SK-N-SH (cell line): ENCODE results near the gene ZNF575. TPM values are rescaled to one million over a fixed set of nuclear protein-coding genes. Genes with fewer than 3 reads are reported as not detected.

Experiments
- CTCF ChIA-PET: fragments of 300-600, 350-600 bp; formaldehyde crosslinking; extraction: SDS; loops from one replicate; lab custom pipeline; 2021; lab: Yijun Ruan, JAX
- POLR2A ChIA-PET: fragments of 350-600 bp; sonication (Branson Sonifier 250); formaldehyde crosslinking; extraction: SDS; loops from one replicate; lab custom pipeline; 2020; ENCODE audit warnings: antibody characterized with exemption, inconsistent platforms; lab: Yijun Ruan, JAX
- DNase-seq: peaks from one replicate; pipeline ENCODE4 v3.0.0; 2012
- H2AFZ ChIP-seq: fragments of 200-600 bp; sonication (generic); 2 replicates; pipeline ENCODE4 v1.8.1; 2016; ENCODE audit warnings: antibody characterized with exemption, mild to moderate bottlenecking, low read depth
- H3F3A ChIP-seq: fragments of 200-600 bp; sonication (generic); replicated peaks from 2 replicates; pipeline ENCODE3; 2016; ENCODE audit warnings: antibody characterized with exemption, mild to moderate bottlenecking; ENCODE audit not compliant: insufficient read depth
- H3K27ac ChIP-seq, 2 experiments: fragments of 200-500 bp in 1 of 2; fragments of 200-600 bp in 1 of 2; sonication (Bioruptor generic) in 1 of 2; sonication (generic), shearing (Covaris generic) in 1 of 2; 2 replicates each; pipeline versions ENCODE4 v1.5.1 to v1.6.1; 2014 to 2016; ENCODE audit warnings: low read depth in 2 of 2, inconsistent platforms in 1 of 2, low read length in 1 of 2, mild to moderate bottlenecking in 1 of 2, mixed read lengths in 1 of 2
- H3K27me3 ChIP-seq: fragments of 200-600 bp; sonication (generic), shearing (Covaris generic); 2 replicates; pipeline ENCODE4 v1.6.1; 2016; ENCODE audit warnings: mixed run types; ENCODE audit not compliant: insufficient read depth
- H3K36me3 ChIP-seq, 2 experiments: fragments of 200-500 bp in 1 of 2; fragments of 200-600 bp in 1 of 2; sonication (Bioruptor generic) in 1 of 2; sonication (generic) in 1 of 2; replicated peaks in 1 of 2; 2 replicates each; pipeline versions ENCODE3 to v1.5.1; 2014 to 2016; ENCODE audit warnings: low read length in 1 of 2, mild to moderate bottlenecking in 1 of 2; ENCODE audit not compliant: insufficient read depth in 2 of 2, control insufficient read depth in 1 of 2
- H3K4me1 ChIP-seq, 2 experiments: fragments of 200-500 bp in 1 of 2; fragments of 200-600 bp in 1 of 2; sonication (Bioruptor generic) in 1 of 2; sonication (generic), shearing (Covaris generic) in 1 of 2; 2 replicates each; pipeline versions ENCODE4 v1.5.1 to v1.6.1; 2014 to 2016; ENCODE audit warnings: low read depth in 1 of 2, low read length in 1 of 2, mixed run types in 1 of 2; ENCODE audit not compliant: insufficient read depth in 2 of 2, control insufficient read depth in 1 of 2
- H3K4me2 ChIP-seq: fragments of 200-600 bp; sonication (generic), shearing (Covaris generic); 2 replicates; pipeline ENCODE4 v1.6.1; 2017; ENCODE audit warnings: mixed run types
- H3K4me3 ChIP-seq, 2 experiments: fragments of 200-500 bp in 1 of 2; fragments of 200-600 bp in 1 of 2; sonication (Bioruptor generic) in 1 of 2; sonication (generic), shearing (Covaris generic) in 1 of 2; 2 replicates each; pipeline versions ENCODE4 v1.5.1 to v1.8.1; 2014 to 2016; ENCODE audit warnings: low read depth in 2 of 2, inconsistent platforms in 1 of 2, low read length in 1 of 2, mild to moderate bottlenecking in 1 of 2, mixed read lengths in 1 of 2, moderate library complexity in 1 of 2
- H3K79me2 ChIP-seq: fragments of 200-600 bp; sonication (generic); 2 replicates; pipeline ENCODE4 v1.8.1; 2017; ENCODE audit warnings: mild to moderate bottlenecking; ENCODE audit not compliant: insufficient read depth
- H3K9ac ChIP-seq: fragments of 200-600 bp; sonication (generic); 2 replicates; pipeline ENCODE4 v1.6.1; 2017; ENCODE audit warnings: mixed run types
- H3K9me2 ChIP-seq: fragments of 200-600 bp; sonication (generic); 2 replicates; pipeline ENCODE4 v1.6.1; 2017; ENCODE audit warnings: mixed run types
- H3K9me3 ChIP-seq: fragments of 200-600 bp; sonication (generic); 2 replicates; pipeline ENCODE4 v1.6.1; 2017; ENCODE audit warnings: mixed run types, mild to moderate bottlenecking, moderate library complexity
- H4K20me1 ChIP-seq: fragments of 200-600 bp; sonication (generic); 2 replicates; pipeline ENCODE4 v1.6.1; 2017; ENCODE audit warnings: mild to moderate bottlenecking, mixed run types; ENCODE audit not compliant: insufficient read depth
- CTCF ChIP-seq: fragments of 200-600 bp; sonication (generic); IDR thresholded peaks from 2 replicates; pipeline ENCODE4 v1.6.1; 2017; ENCODE audit warnings: antibody characterized with exemption, mild to moderate bottlenecking, moderate library complexity
- ELF1 ChIP-seq: IDR thresholded peaks from 2 replicates; pipeline ENCODE4 v1.4.0; 2012
- FOSL2 ChIP-seq: IDR thresholded peaks from 2 replicates; pipeline ENCODE4 v1.4.0; 2012; ENCODE audit warnings: low read depth, mild to moderate bottlenecking, moderate library complexity, borderline replicate concordance
- GABPA ChIP-seq: IDR thresholded peaks from 2 replicates; pipeline ENCODE4 v1.4.0; 2012; ENCODE audit warnings: low read depth, mild to moderate bottlenecking
- GATA2 ChIP-seq: sonication (generic); formaldehyde crosslinking; IDR thresholded peaks from 2 replicates; pipeline ENCODE4 v1.5.0; 2020; ENCODE audit warnings: mild to moderate bottlenecking, missing genetic modification reagents
- IRF3 ChIP-seq: fragments of 150-350 bp; IDR thresholded peaks from 2 replicates; pipeline ENCODE4 v1.6.1; 2016; ENCODE audit warnings: mild to moderate bottlenecking, low read depth, low read length
- MAX ChIP-seq: IDR thresholded peaks from 2 replicates; pipeline ENCODE4 v1.4.0; 2012; ENCODE audit warnings: low read depth
- MEF2A ChIP-seq: IDR thresholded peaks from 2 replicates; pipeline ENCODE4 v1.4.0; 2012; ENCODE audit warnings: low read depth, borderline replicate concordance
- PBX3 ChIP-seq: IDR thresholded peaks from 2 replicates; pipeline ENCODE4; 2012
- POLR2AphosphoS5 ChIP-seq: IDR thresholded peaks from 2 replicates; pipeline ENCODE4 v1.6.1; 2012; ENCODE audit warnings: low read depth, low read length
- RAD21 ChIP-seq: IDR thresholded peaks from 2 replicates; pipeline ENCODE4 v1.6.1; 2012; ENCODE audit warnings: mild to moderate bottlenecking, low read length
- REST ChIP-seq: IDR thresholded peaks from 2 replicates; pipeline ENCODE4 v1.6.1; 2012; ENCODE audit warnings: mild to moderate bottlenecking, low read depth, low read length, moderate library complexity
- RFX5 ChIP-seq: IDR thresholded peaks from 2 replicates; pipeline ENCODE4 v1.6.1; 2012; ENCODE audit warnings: mild to moderate bottlenecking, improper control_type of control experiment, low read length
- SIN3A ChIP-seq: IDR thresholded peaks from 2 replicates; pipeline ENCODE4 v1.6.1; 2012; ENCODE audit warnings: low read depth, mild to moderate bottlenecking, low read length, moderate library complexity, borderline replicate concordance
- SMC3 ChIP-seq: IDR thresholded peaks from 2 replicates; pipeline ENCODE4 v1.6.1; 2012; ENCODE audit warnings: low read depth, low read length, improper control_type of control experiment
- TAF1 ChIP-seq: IDR thresholded peaks from 2 replicates; pipeline ENCODE4 v1.6.1; 2012; ENCODE audit warnings: low read depth, mild to moderate bottlenecking, low read length, moderate library complexity, borderline replicate concordance
- TCF12 ChIP-seq: IDR thresholded peaks from 2 replicates; pipeline ENCODE4 v1.4.0; 2012
- TEAD4 ChIP-seq: IDR thresholded peaks from 2 replicates; pipeline ENCODE4 v1.4.0; 2012; ENCODE audit warnings: mild to moderate bottlenecking, borderline replicate concordance; ENCODE audit not compliant: insufficient read depth
- USF1 ChIP-seq: IDR thresholded peaks from 2 replicates; pipeline ENCODE4 v1.4.0; 2012; ENCODE audit warnings: low read depth, borderline replicate concordance
- WGBS: methylation state at CpG from one replicate; pipeline ENCODE4 v1.1.6; 2017; ENCODE audit warnings: low lambda C conversion rate; 5-methylcytosine and 5-hydroxymethylcytosine counted together
- polyA plus RNA-seq, 3 experiments: library from polyadenylated mRNA; depleted of rRNA; stranded (reverse); fragments of >200 nt; gene quantifications; 2 replicates each; pipeline ENCODE4 v1.2.3, GENCODE V29; 2012

The ZNF575 gene
- polyA plus RNA-seq, 1 of the 3 experiments (the other 2 are of a cell fraction): 1.0 TPM

- H3K27me3 ChIP-seq: no peaks in the 10 kb centered on the region
- H3K36me3 ChIP-seq: peaks cover 14 to 26% of the 10 kb centered on the region in 2 experiments
- H3K9ac ChIP-seq: no peak overlapping the region
- 100% methylated on average over 9 of the region's 9 CpGs for WGBS
- ChIA-PET POLR2A (no interaction called here), CTCF (interaction anchor here (1.1 to 1.8 kb wide), 2 partner anchors 10 to 109 kb away, joined by 3 to 11 read pairs; no protein-coding TSS in a partner anchor)
- no peak overlapping the region for H3K27ac ChIP-seq
- H4K20me1 ChIP-seq: no peaks in the 10 kb centered on the region
- DNase-seq: no peak
- H2AFZ ChIP-seq: no peak overlapping the region
- H3F3A ChIP-seq: peaks cover 3% of the 10 kb centered on the region
- TF ChIP-seq MEF2A (no peak), CTCF (no peak), GABPA (no peak), TEAD4 (no peak), IRF3 (no peak), RFX5 (no peak)
- no peaks in the 10 kb centered on the region for H3K9me2 ChIP-seq
- no peaks in the 10 kb centered on the region for H3K9me3 ChIP-seq
- no peaks in the 10 kb centered on the region for H3K79me2 ChIP-seq
- H3K4me2 ChIP-seq: no peak overlapping the region
- H3K4me1 ChIP-seq: no peaks in the 10 kb centered on the region
- H3K4me3 ChIP-seq: no peak overlapping the region
Observed at GRCh38 chr19:43544077-43544476, 11.1 kb downstream of the ZNF575 start.

- H3F3A ChIP-seq: peaks cover 6% of the 10 kb centered on the region
- H3K27ac ChIP-seq: no peak overlapping the region; a peak in 1 of 4 replicates
- H3K4me3 ChIP-seq: no peak overlapping the region
- no peaks in the 10 kb centered on the region for H3K79me2 ChIP-seq
- ChIA-PET CTCF (interaction anchor here (0.6 to 1.1 kb wide), 2 partner anchors 9 to 50 kb away, joined by 3 read pairs; no protein-coding TSS in a partner anchor), POLR2A (no interaction called here)
- H3K4me2 ChIP-seq: no peak overlapping the region
- no peaks in the 10 kb centered on the region for H3K9me2 ChIP-seq
- 88% methylated on average over 5 of the region's 5 CpGs for WGBS
- peaks cover 10 to 29% of the 10 kb centered on the region in 2 experiments for H3K36me3 ChIP-seq
- no peak overlapping the region for H2AFZ ChIP-seq
- no peaks in the 10 kb centered on the region for H3K4me1 ChIP-seq
- TF ChIP-seq FOSL2 (no peak), TAF1 (no peak), SIN3A (no peak), POLR2AphosphoS5 (no peak), TEAD4 (no peak), TCF12 (no peak), ELF1 (no peak), GABPA (no peak), GATA2 (CRISPR knock-in tag) (no peak), MAX (no peak), PBX3 (no peak), RAD21 (no peak), SMC3 (no peak), USF1 (no peak), REST (no peak)
- no peak for DNase-seq
- H4K20me1 ChIP-seq: no peaks in the 10 kb centered on the region
- H3K9ac ChIP-seq: no peak overlapping the region
- no peaks in the 10 kb centered on the region for H3K9me3 ChIP-seq
- no peaks in the 10 kb centered on the region for H3K27me3 ChIP-seq
Observed at GRCh38 chr19:43545276-43545675, 12.3 kb downstream of the ZNF575 start.
